Heart right ventricle (tissue), 16 donors: ENCODE results near the gene PLCB2. TPM values are rescaled to one million over a fixed set of nuclear protein-coding genes. Genes with fewer than 3 reads are reported as not detected.

Source experiments
- ATAC-seq, 8 donors: fragments of 200-7000 bp; cut with Tn5 transposase; one replicate each; pipeline ENCODE4 v1.9.1; 2020; ENCODE audit warnings: mild to moderate bottlenecking in 8 of 8, moderate library complexity in 8 of 8, moderate number of reproducible peaks in 1 of 8
- DNase-seq, 2 donors: peaks; one replicate each; pipeline ENCODE4 v3.0.0-alpha.2; 2020
- H3K27ac ChIP-seq, 10 donors: fragments of 200-600 bp; sonication (generic) in 2 of 10; one replicate each; pipeline versions ENCODE4 v1.5.0 to v1.8.0; 2020 to 2022; ENCODE audit warnings: mild to moderate bottlenecking in 3 of 10
- H3K27me3 ChIP-seq, 7 donors: fragments of 200-600 bp; one replicate each; pipeline ENCODE4 v1.8.0; 2021 to 2022; ENCODE audit warnings: mild to moderate bottlenecking in 2 of 7
- H3K36me3 ChIP-seq, 9 donors: fragments of 200-600 bp; sonication (generic) in 1 of 9; one replicate each; pipeline versions ENCODE4 v1.5.0 to v1.8.0; 2020 to 2022; ENCODE audit warnings: mild to moderate bottlenecking in 2 of 9
- H3K4me1 ChIP-seq, 9 donors: fragments of 200-600 bp; sonication (generic) in 1 of 9; one replicate each; pipeline versions ENCODE4 v1.5.0 to v1.8.0; 2020 to 2022; ENCODE audit warnings: mild to moderate bottlenecking in 4 of 9
- H3K4me3 ChIP-seq, 10 donors: fragments of 200-600 bp; sonication (generic) in 2 of 10; one replicate each; pipeline versions ENCODE4 v1.5.0 to v1.8.0; 2020 to 2022; ENCODE audit warnings: mild to moderate bottlenecking in 7 of 10, moderate library complexity in 2 of 10
- H3K9me3 ChIP-seq, 11 donors: fragments of 200-600 bp in 10 of 11; sonication (generic) in 2 of 11; one replicate each; pipeline versions ENCODE4 v1.5.0 to v1.8.0; 2013 to 2022; ENCODE audit warnings: mild to moderate bottlenecking in 2 of 11, control low read depth in 1 of 11, moderate library complexity in 1 of 11
- WGBS, 2 donors: extraction: QIAGEN DNeasy Blood & Tissue Kit; methylation state at CpG; one replicate each; pipeline ENCODE4 v1.1.7; 2013; ENCODE audit warnings: inconsistent platforms in 1 of 2; 5-methylcytosine and 5-hydroxymethylcytosine counted together
- intact Hi-C, 10 donors: fragments of 100-400 bp; cut with DNase I; formaldehyde crosslinking; loops; one replicate each; pipeline versions ENCODE4 v1.11.1 to v1.14.2; 2022
- polyA plus RNA-seq, 2 donors: library from polyadenylated mRNA; stranded (reverse); fragments of 200-250 nt; gene quantifications; one replicate each; pipeline ENCODE4 v1.2.3, GENCODE V29; 2013
- total RNA-seq, 10 donors: library from RNA; stranded (reverse); fragmentation: NEBNext Ultra II Directional in 3 of 10; extraction: Animal tissue kit (Norgen Biotek cat#: 25700) in 3 of 10; gene quantifications; one replicate each; pipeline versions ENCODE4 v1.2.1 to v1.2.4, GENCODE V29; 2021 to 2023
- TF ChIP-seq, protein P1 (sequence below), 9 donors: fragments of 200-600 bp; sonication (generic) in 2 of 9; IDR thresholded peaks; one replicate each; pipeline versions ENCODE4 v1.5.0 to v1.8.0; 2021 to 2022; ENCODE audit warnings: antibody characterized with exemption in 9 of 9, mild to moderate bottlenecking in 5 of 9, moderate library complexity in 1 of 9
- donor health status: Arrhythmogenic right ventricular cardiomyopathy.
- donor health status: ischemic (EF 13 %, LVEDD 7.1; RV severe dilation, severe dysfunction).
- donor health status: healthy with polysubstance abuse.
- donor health status: DM: no; HTN: yes; CAD: no.
- donor health status: DM: no; HTN: no; CAD: no.
- donor health status: ischemic (EF 25% LVEDD 6.9; RV normal size, moderate dysfunction).
- donor health status: ischemic (EF 25% LVEDD 5.7; RV mildly dilated, moderate dysfunction).
- donor health status: healthy.
- donor health status: DM: yes; HTN: yes; CAD: no.
- donor health status: Ischemic cardiomyopathy.
- donor health status: ischemic (EF 35%, LVEDD 5.7; RV mildly dilated, moderate dysfunction).
- donor health status: nonischemic (EF 11% LVEDD 7.7; RV severe dilation, severe dysfunction).
- donor health status: DM: yes; HTN: yes; CAD: no.
- donor health status: PGD.
- donor health status: ischemic (EF 29% LVEDD 5.4; RV normal size, mild dysfunction).
- donor health status: nonischemic (EF 23%, LVEDD 6.1; RV moderate dilation, normal function).

The PLCB2 gene
- total and polyA plus RNA-seq, 12 donors: 1.2 to 24.4 (median 4.9) TPM

DNA sequence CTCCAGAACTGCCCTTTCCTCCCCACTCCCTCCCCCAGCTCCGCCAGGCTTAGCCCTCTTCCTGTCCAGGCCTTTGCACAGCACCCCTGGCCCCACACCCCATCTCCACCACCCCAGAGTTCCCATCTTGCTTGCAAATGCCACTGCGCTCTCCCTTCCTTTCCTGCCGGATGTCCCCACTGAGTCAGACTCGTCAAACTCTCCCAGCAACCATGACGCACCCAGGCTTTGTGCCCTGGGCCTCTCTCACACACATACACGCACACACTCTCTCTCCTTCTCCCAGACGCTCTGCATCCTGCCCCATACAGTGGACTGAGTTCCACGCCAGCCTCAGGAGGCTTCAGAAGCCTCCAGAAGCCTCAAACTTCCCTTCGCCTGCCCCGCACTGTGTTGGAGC lies 35.8 kb upstream of the PLCB2 start:
- Histone ChIP-seq H3K9me3 (no peaks in the 10 kb centered on the region), H3K27me3 (no peaks in the 10 kb centered on the region), H3K4me3 (no peak overlapping the region), H3K4me1 (peaks cover 33 to 72% (median 61%) of the 10 kb centered on the region in 9 donors), H3K36me3 (no peaks in the 10 kb centered on the region), H3K27ac (peak overlapping the region; percentile 39 to 99 (median 90))
- DNase-seq: peak in 1 of 2 donors; percentile 77
- 58 to 74% methylated on average over 10 of the region's 10 CpGs for WGBS, 2 donors
- intact Hi-C loops: loop anchor here in 3 of 10 donors (5.0 kb wide), 1 partner anchor 79 kb away; no protein-coding TSS in a partner anchor
- ATAC-seq: peak in 6 of 8 donors; percentile 3 to 61 (median 8)
- TF ChIP-seq, protein P1, sequence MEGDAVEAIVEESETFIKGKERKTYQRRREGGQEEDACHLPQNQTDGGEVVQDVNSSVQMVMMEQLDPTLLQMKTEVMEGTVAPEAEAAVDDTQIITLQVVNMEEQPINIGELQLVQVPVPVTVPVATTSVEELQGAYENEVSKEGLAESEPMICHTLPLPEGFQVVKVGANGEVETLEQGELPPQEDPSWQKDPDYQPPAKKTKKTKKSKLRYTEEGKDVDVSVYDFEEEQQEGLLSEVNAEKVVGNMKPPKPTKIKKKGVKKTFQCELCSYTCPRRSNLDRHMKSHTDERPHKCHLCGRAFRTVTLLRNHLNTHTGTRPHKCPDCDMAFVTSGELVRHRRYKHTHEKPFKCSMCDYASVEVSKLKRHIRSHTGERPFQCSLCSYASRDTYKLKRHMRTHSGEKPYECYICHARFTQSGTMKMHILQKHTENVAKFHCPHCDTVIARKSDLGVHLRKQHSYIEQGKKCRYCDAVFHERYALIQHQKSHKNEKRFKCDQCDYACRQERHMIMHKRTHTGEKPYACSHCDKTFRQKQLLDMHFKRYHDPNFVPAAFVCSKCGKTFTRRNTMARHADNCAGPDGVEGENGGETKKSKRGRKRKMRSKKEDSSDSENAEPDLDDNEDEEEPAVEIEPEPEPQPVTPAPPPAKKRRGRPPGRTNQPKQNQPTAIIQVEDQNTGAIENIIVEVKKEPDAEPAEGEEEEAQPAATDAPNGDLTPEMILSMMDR (IDR thresholded peaks at IDR 0.05): no peak

DNA sequence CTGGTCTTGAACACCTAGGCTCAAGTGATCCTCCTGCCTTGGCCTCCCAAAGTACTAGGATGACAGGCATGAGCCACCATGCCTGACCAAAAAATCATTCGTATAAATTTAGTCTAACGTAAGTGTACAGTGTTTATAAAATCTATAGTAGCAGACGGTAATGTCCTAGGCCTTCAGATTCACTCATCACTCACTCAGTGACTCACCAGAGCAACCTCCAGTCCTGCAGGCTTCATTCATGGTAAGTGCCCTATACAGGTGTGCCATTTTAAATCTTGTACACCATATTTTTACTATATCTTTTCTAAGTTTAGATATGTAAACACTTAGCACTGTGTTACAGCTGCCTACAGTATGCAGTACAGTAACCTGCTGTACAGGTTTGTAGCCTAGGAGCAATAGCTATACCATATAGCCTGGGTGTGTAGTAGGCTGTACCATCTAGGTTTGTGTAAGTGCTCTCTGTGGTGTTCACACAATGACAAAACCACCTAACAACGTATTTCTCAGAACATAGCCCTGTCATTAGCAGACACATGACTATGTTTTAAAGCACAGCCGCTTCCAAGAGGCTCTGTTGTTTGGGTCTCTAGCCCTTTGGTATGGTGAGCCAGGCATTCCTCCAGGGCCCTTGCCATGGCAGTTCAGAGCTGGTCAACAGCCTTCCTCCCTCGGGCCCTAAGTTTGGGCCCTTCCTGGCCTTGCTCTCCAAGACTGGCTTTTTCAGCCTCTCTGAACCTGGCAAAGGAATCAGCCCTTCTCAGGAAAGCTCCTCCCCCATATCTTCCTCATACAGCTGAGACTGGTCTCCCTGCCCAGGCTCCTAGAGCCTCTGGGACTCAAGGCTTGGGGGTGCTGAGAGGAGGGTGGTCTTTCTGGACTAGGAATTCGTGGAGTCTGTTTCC lies 34.9 kb upstream of the PLCB2 start:
- no peak for DNase-seq
- intact Hi-C loops: loop anchor here in 3 of 10 donors (5.0 kb wide), 1 partner anchor 80 kb away; no protein-coding TSS in a partner anchor
- peaks cover 40 to 74% (median 65%) of the 10 kb centered on the region in 9 donors for H3K4me1 ChIP-seq

DNA sequence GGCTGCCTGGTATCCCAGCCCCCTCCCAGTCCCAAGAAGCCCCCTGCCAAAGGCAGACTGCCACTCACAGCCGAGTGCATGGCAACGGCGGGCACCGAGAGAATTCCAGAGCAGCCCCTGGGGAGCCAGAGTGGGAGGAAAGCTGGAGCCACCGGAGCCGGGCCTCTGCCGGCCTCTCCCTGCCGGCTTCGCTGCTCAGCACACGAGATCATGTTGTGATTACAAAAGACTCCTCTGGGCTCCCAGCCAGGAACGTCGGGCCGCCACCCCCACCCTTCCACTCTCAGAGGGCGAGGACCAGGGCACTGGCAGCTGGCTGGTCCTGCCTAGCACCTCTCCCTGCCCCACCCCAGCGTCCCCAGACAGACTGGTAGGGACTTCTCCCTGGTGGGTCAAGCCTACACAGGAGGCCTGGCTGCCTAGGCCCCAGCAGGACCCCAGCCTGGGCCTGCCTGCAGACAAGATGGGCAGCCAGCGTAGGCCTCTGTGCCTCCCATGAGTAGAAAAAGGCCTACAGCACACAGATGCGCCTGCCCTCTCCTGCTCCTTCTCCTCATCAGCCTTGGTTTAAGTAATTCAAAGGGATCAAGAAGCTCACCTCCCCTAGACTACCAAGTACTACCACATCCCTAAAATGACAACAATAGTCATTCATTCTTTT lies 33.1 kb upstream of the PLCB2 start, which contains the start of gene CCDC9B:
TSS of gene CCDC9B (minus strand) at position 200 of the 661 bp plus-strand sequence. CDS start at position 80, 120 bp downstream.
- Histone ChIP-seq H3K36me3 (peaks cover 0 to 18% (median 0%) of the 10 kb centered on the region in 9 donors), H3K4me3 (peak within 1 kb of the TSS; percentile 29 to 57 (median 50)), H3K9me3 (no peaks in the 10 kb centered on the region), H3K27ac (peak within 1 kb of the TSS; percentile 95 to 99 (median 98)), H3K4me1 (peaks cover 53 to 92% (median 82%) of the 10 kb centered on the region in 9 donors), H3K27me3 (no peaks in the 10 kb centered on the region)
- ATAC-seq (peak; percentile 60 to 79 (median 75)), DNase-seq (peak; percentile 93)
- intact Hi-C loops: loop anchor here in 5 of 10 donors (1.0 to 5.0 kb wide), 4 partner anchors 16 to 81 kb away; partner anchors contain the start of gene INAFM2 (in 2 of the 5)
- WGBS, 2 donors: 14 to 15% methylated on average over 17 of the region's 17 CpGs
- TF ChIP-seq, protein P1 (IDR thresholded peaks at IDR 0.05): peak in 1 of 9 donors; percentile 9

More for the DNA sequence above, 34.9 kb upstream of the PLCB2 start:
- Histone ChIP-seq H3K27me3 (no peaks in the 10 kb centered on the region), H3K36me3 (peaks cover 0 to under 1% (median 0%) of the 10 kb centered on the region in 9 donors), H3K27ac (peak overlapping the region; percentile 39 to 99 (median 98)), H3K9me3 (no peaks in the 10 kb centered on the region), H3K4me3 (no peak overlapping the region)
- TF ChIP-seq, protein P1 (IDR thresholded peaks at IDR 0.05): no peak
- WGBS, 2 donors: 66 to 71% methylated on average over 7 of the region's 7 CpGs
- no peak for ATAC-seq
